ENCODE data around the gene BTBD9. TPM values are rescaled to one million over a fixed set of nuclear protein-coding genes. Genes with fewer than 3 reads are reported as not detected.
A peak's percentile ranks its signal among the peaks of the same experiment; 100 is the strongest.

Gene BTBD9
- total RNA-seq, 1 experiment from 2014 or later, result 8.9 TPM

- H3K27me3 Mint-ChIP-seq (ENCODE audit: low read depth), result no peaks in the 10 kb centered on the region
- no peak overlapping the region for H2BK15ac ChIP-seq (ENCODE audit: low read depth, low read length)
- peaks cover 0 to 4% (median 3%) of the 10 kb centered on the region in 3 experiments; a peak in 2 of 7 replicates for H3K36me3 Mint-ChIP-seq (ENCODE audit: insufficient read depth in 1 of 3, low read depth in 3 of 3)
- H2BK120ac ChIP-seq (ENCODE audit: low read depth, low read length, poor library complexity, severe bottlenecking), result no peak overlapping the region
- peaks cover 0 to 3% of the 10 kb centered on the region in 2 experiments; a peak in 1 of 5 replicates for H3K9me3 Mint-ChIP-seq
- H2AK5ac ChIP-seq (ENCODE audit: insufficient read length, low read length), result no peak overlapping the region
- peaks cover 36 to 50% of the 10 kb centered on the region in 2 experiments for H3K4me1 Mint-ChIP-seq
- H2BK12ac ChIP-seq (ENCODE audit: insufficient read length, low read depth, low read length), result no peak overlapping the region
- H3K14ac ChIP-seq (ENCODE audit: insufficient read depth, low read length), result no peak overlapping the region
- no peak overlapping the region for H4K91ac ChIP-seq (ENCODE audit: insufficient read length, low read depth, low read length)
- no peak overlapping the region for H2BK20ac ChIP-seq (ENCODE audit: low read depth, low read length, poor library complexity, severe bottlenecking)
- H3K9me3 ChIP-seq (ENCODE audit: control insufficient read depth, low read depth, low read length), result no peaks in the 10 kb centered on the region
- no peak overlapping the region for H3K9ac ChIP-seq (ENCODE audit: extremely low read depth, insufficient read length, low read length)
- WGBS (ENCODE audit: extremely low coverage, insufficient read length, low lambda C conversion rate), result no CpG with 5 or more reads among the region's 2 CpGs
- H4K8ac ChIP-seq (replicated peaks; ENCODE audit: insufficient read length, low read depth, low read length), result no peak overlapping the region
- no peak overlapping the region for H3K4me3 Mint-ChIP-seq
- no peak overlapping the region for H4K5ac ChIP-seq (ENCODE audit: insufficient read length, low read depth, low read length)
- no peak overlapping the region for H2AFZ ChIP-seq (ENCODE audit: low read length)
- H3K18ac ChIP-seq (ENCODE audit: insufficient read length, low read depth, low read length), result no peak overlapping the region
- no peak overlapping the region for H3K56ac ChIP-seq (ENCODE audit: insufficient read length, low read depth, low read length)
- DNase-seq, result no peak
- no peaks in the 10 kb centered on the region for H3K79me1 ChIP-seq (ENCODE audit: insufficient read depth, low read depth, low read length, poor library complexity, severe bottlenecking)
- no peak overlapping the region for H2BK5ac ChIP-seq (ENCODE audit: insufficient read length, low read length)
- no peaks in the 10 kb centered on the region for H4K20me1 ChIP-seq (ENCODE audit: control insufficient read depth, insufficient read depth, insufficient read length)
- no peaks in the 10 kb centered on the region for H3K27me3 ChIP-seq (ENCODE audit: insufficient read depth, low read length)
- TF ChIP-seq, protein P1, sequence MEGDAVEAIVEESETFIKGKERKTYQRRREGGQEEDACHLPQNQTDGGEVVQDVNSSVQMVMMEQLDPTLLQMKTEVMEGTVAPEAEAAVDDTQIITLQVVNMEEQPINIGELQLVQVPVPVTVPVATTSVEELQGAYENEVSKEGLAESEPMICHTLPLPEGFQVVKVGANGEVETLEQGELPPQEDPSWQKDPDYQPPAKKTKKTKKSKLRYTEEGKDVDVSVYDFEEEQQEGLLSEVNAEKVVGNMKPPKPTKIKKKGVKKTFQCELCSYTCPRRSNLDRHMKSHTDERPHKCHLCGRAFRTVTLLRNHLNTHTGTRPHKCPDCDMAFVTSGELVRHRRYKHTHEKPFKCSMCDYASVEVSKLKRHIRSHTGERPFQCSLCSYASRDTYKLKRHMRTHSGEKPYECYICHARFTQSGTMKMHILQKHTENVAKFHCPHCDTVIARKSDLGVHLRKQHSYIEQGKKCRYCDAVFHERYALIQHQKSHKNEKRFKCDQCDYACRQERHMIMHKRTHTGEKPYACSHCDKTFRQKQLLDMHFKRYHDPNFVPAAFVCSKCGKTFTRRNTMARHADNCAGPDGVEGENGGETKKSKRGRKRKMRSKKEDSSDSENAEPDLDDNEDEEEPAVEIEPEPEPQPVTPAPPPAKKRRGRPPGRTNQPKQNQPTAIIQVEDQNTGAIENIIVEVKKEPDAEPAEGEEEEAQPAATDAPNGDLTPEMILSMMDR (conservative IDR thresholded peaks at IDR 0.05), result peak; percentile 41; the same call in 2 of the 3 replicates
- H3T11ph ChIP-seq (ENCODE audit: low read length), result no peak overlapping the region
- peak overlapping the region in 1 of 3 experiments; percentile 11; a peak in 1 of 7 replicates for H3K27ac Mint-ChIP-seq
- H3K4me2 ChIP-seq (ENCODE audit: insufficient read depth, insufficient read length, low read length), result no peak overlapping the region
- no peak overlapping the region for H3K27ac ChIP-seq (ENCODE audit: insufficient read length, low read depth, low read length)
- H3K4ac ChIP-seq (ENCODE audit: low read depth, low read length), result no peak overlapping the region
- H3K79me2 ChIP-seq (ENCODE audit: insufficient read depth, low read length), result no peaks in the 10 kb centered on the region
- no peaks in the 10 kb centered on the region for H3K23me2 ChIP-seq (ENCODE audit: insufficient read length, low read depth, low read length, poor library complexity, severe bottlenecking)
- H3K4me1 ChIP-seq (ENCODE audit: insufficient read depth, low read length), result peaks cover 12% of the 10 kb centered on the region; the same call in 1 of the 2 replicates
- no peak overlapping the region for H3K23ac ChIP-seq (ENCODE audit: insufficient read length, low read depth, low read length)
Measured at GRCh38 chr6:38234141-38234540, 405.6 kb downstream of the BTBD9 start.

Data from H9 (cell line).